Left forelimb (tissue), 1 donor: ENCODE measurements around the gene NAT8L.

Experiments used
- DNase-seq: peaks from one replicate; pipeline ENCODE4 v3.0.0-alpha.2; 2018; ENCODE audit warnings: low spot score

Gene NAT8L

DNA sequence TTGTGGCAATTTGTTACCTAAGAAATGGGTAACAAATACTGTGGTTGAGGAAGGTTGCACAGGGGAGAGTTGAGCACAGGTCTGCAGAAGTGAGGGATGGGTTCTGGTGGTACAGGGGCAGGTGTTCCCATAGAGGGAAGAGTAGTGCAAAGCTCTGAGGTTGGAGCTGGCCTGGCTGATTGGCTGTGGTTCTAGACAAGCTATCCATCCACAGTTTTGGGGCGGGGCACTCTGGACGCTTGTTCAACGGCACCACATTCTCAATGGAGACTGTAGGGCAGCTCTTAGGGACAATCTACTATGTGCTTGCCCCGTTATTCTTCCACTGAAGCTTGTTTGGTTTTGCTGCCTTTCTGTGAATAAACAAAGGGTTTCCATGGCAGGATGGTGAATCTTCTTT, 35.4 kb downstream of the NAT8L start:
- no peak for DNase-seq

DNA sequence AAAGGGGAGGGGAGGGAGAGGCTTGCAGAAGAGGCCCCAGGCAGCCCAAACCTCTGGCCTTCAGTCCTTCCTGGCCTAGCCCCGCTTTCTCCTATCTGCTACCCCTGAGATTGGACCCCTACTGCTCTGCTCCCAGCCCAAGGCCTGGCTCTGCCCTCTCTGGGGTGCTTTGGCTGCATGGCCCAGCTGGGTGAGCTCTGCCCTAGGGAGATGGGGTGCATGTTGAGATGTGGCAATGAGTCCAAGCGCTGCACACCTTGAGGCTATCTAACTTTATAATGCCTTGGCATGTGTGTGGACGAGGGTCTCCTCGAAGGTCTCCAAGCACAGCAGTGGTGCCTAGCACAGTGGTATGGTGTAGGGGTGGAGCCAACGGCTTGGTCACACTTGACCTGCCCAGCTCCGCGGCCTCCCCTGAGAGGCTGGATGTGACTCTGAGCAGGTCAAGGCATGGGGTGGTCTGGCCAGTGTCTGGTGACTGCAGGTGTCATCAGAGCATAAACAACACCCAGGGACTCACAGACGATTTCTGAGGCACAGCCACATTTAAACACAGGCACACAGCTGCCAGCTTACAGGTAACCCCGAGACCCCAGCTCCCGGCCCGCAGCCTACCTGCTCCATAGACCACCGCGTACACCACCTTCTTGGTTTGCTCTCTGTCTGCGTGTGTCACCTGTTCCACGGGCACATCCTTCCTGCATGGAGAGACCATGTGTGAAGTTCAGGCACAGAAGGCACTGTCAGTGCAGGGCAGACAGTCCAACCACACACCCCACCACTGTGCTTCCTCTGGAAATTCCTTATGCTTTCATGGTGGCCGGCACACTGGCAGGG, 36.3 kb downstream of the NAT8L start:
- DNase-seq, result no peak

DNA sequence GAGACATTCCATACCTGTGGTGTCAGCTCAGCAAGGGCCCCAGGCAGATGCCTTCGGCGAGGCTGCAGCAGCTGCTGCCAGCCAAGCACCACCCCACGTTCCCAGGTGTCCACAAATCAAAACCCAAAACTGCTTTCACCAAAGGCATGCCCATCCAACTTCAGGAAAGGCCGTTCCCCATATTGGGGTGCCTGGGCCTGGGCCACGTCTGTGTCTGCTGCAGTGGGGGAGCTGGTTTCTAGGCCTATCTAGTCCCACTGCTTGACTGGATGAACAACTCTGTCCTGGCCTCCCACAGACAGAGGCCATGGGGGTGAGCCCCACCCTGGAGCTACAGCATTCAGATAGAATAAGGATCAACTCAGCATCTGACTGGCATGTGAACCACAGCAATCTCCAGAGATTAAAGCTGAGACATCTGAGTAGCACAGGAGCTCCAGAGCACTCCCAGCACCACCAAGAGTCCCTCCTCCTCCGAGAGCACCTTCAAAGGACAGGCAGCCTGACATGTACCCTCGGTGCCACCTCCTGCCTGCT, 37.0 kb downstream of the NAT8L start:
- DNase-seq, result no peak

DNA sequence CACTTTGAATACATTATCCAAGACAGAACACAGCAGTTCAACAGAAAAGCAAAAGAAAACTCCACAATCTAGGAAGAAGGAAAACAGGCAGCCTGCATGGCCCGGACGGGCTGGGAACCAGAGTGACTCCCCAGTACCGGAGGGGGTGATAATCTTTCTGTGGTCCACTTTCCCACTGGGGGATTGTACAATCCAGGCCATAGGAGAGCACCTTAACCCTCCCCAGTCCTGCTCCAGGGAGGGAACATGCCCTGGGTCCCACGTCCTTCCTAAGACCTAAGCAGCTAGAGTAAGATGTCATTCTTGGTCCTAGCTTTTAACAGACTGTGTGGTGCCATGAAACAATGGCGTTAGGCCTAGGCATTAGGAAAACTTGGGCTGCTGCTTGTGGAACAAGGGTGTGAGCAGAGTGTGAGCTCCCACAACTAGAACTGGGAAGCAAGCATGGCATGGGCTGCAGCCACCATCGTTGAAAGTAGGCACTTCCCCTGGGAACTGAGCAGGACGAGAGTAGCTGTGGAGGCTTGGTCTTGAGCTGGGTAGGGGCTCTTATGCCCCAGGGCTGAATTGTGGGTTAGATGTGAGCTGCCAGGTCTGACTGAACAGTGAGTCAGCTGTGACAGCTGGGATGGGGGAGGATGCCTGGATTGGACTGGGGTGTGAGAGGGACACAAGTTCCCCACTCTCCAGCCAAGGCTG, 42.4 kb downstream of the NAT8L start:
- no peak for DNase-seq

DNA sequence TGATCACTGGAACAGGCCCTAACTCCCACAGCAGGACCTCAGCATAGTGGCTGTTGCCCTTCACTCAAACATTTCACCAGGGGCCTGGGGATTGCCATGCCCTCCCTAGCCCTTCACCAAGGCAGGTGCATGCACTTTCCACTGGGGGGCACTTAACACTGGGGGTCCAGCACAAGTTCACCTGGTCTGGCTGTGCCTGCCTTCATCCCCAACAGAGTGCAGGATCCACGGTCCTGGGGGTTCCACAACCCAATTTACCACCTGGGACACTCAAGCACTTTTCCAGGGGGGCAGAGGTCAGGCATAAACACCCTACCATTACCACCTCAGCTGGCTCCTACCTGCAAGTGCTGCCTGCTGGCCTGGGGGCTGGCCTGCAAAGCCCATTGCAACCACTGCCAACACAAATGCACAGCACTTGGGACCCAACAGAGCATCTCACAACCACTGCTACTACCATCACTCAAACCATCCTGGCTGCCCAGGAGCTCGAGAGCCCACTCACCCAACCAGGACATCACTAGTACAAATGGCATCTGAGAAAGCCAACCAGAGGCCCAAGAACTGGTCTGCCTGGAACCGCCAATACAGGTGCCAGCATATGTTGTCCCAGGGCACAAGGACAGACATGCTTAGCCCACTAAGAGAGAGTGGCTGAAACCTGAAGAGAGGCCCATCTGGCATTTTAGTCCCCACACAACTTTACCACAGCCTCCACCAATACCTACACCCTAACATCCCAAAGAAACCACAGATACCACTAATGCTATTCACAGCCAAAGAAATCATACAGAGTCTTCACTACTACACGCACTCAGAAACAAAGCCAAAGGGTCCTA, 43.1 kb downstream of the NAT8L start:
- no peak for DNase-seq

- DNase-seq, result no peak
These were observed 44.2 kb downstream of the NAT8L start for GRCh38 chr4:2103127-2103842.

GRCh38 chr4:2103843-2104547, 44.9 kb downstream of the NAT8L start:
- no peak for DNase-seq

GRCh38 chr4:2104556-2105345, 45.6 kb downstream of the NAT8L start:
- no peak for DNase-seq

DNA sequence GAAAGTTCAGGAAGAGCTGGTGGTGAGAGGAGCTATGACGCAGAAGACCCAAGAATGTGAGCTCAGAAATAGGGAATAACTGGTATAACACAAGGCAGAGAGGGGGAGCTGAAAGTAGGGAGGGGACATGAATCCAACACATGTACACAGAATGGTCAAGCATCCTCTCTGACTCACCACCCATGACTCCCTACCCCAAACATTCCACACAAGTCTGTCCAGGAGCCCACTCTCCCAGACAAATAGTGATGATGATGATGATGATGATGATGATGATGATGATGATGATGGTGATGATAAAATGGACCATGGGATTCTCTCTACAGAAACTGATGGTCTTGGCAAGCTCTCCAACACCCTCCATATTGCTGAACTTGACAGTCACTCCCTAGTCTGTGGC, 46.4 kb downstream of the NAT8L start:
- no peak for DNase-seq

GRCh38 chr4:2116687-2117400, 57.7 kb downstream of the NAT8L start:
- DNase-seq, result no peak
